ENCODE data around the gene TICRR. TPM values are rescaled to one million over a fixed set of nuclear protein-coding genes. Genes with fewer than 3 reads are reported as not detected.

TICRR gene
- total and polyA plus RNA-seq, 2 experiments from 2014 or later, result 0.91 to 2.3 TPM

GRCh38 chr15:89631902-89632264 lies 56.6 kb downstream of the TICRR start:
- Histone ChIP-seq H4K20me1 (ENCODE audit: insufficient read depth, poor library complexity, severe bottlenecking) (no peaks in the 10 kb centered on the region), H3K9me3 (ENCODE audit: low read depth) (no peaks in the 10 kb centered on the region), H3K4me2 (no peak overlapping the region), H3K4me1 (ENCODE audit: insufficient read depth) (no peaks in the 10 kb centered on the region), H2AFZ (no peak overlapping the region), H3K79me2 (no peaks in the 10 kb centered on the region), H3K36me3 (replicated peaks; ENCODE audit: insufficient read depth, low read depth) (no peaks in the 10 kb centered on the region), H3K9me2 (replicated peaks; ENCODE audit: insufficient read depth) (no peaks in the 10 kb centered on the region), H3K27me3 (no peaks in the 10 kb centered on the region), H3K4me3 (no peak overlapping the region), H3K27ac (no peak overlapping the region)
- no peak for DNase-seq (ENCODE audit: low spot score)
- TF ChIP-seq EZH2phosphoT487 (IDR thresholded peaks at IDR 0.05; ENCODE audit: low read depth, severe bottlenecking, unreplicated experiment) (no peak), EZH2 (IDR thresholded peaks at IDR 0.05; ENCODE audit: borderline replicate concordance) (no peak), CTCF (IDR thresholded peaks at IDR 0.05; ENCODE audit: poor library complexity) (no peak)
- 88% methylated on average over 10 of the region's 10 CpGs for WGBS (ENCODE audit: low lambda C conversion rate, missing lambda C conversion rate)

GRCh38 chr15:89632563-89633430 lies 57.5 kb downstream of the TICRR start:
- no peaks in the 10 kb centered on the region for H3K36me3 ChIP-seq (replicated peaks; ENCODE audit: insufficient read depth, low read depth)
- H2AFZ ChIP-seq, result no peak overlapping the region
- H3K4me1 ChIP-seq (ENCODE audit: insufficient read depth), result no peaks in the 10 kb centered on the region
- H3K4me2 ChIP-seq, result no peak overlapping the region
- no peaks in the 10 kb centered on the region for H4K20me1 ChIP-seq (ENCODE audit: insufficient read depth, poor library complexity, severe bottlenecking)
- no peaks in the 10 kb centered on the region for H3K9me2 ChIP-seq (replicated peaks; ENCODE audit: insufficient read depth)
- H3K4me3 ChIP-seq, result no peak overlapping the region
- no peaks in the 10 kb centered on the region for H3K27me3 ChIP-seq
- H3K79me2 ChIP-seq, result no peaks in the 10 kb centered on the region
- WGBS (ENCODE audit: low lambda C conversion rate, missing lambda C conversion rate), result 98% methylated on average over 15 of the region's 18 CpGs
- no peak overlapping the region for H3K27ac ChIP-seq
- TF ChIP-seq EZH2phosphoT487 (IDR thresholded peaks at IDR 0.05; ENCODE audit: low read depth, severe bottlenecking, unreplicated experiment) (no peak), CTCF (IDR thresholded peaks at IDR 0.05; ENCODE audit: poor library complexity) (no peak), EZH2 (IDR thresholded peaks at IDR 0.05; ENCODE audit: borderline replicate concordance) (no peak)
- no peaks in the 10 kb centered on the region for H3K9me3 ChIP-seq (ENCODE audit: low read depth)
- no peak for DNase-seq (ENCODE audit: low spot score)

GRCh38 chr15:89633585-89633984 lies 58.3 kb downstream of the TICRR start:
- H3K9me2 ChIP-seq (replicated peaks; ENCODE audit: insufficient read depth), result no peaks in the 10 kb centered on the region
- no peaks in the 10 kb centered on the region for H3K9me3 ChIP-seq (ENCODE audit: low read depth)
- no peaks in the 10 kb centered on the region for H3K36me3 ChIP-seq (replicated peaks; ENCODE audit: insufficient read depth, low read depth)
- no peaks in the 10 kb centered on the region for H3K79me2 ChIP-seq
- H3K4me3 ChIP-seq, result no peak overlapping the region
- DNase-seq (ENCODE audit: low spot score), result no peak
- WGBS (ENCODE audit: low lambda C conversion rate, missing lambda C conversion rate), result 93% methylated on average over 23 of the region's 23 CpGs
- no peaks in the 10 kb centered on the region for H3K27me3 ChIP-seq
- H2AFZ ChIP-seq, result no peak overlapping the region
- H3K27ac ChIP-seq, result no peak overlapping the region
- no peaks in the 10 kb centered on the region for H3K4me1 ChIP-seq (ENCODE audit: insufficient read depth)
- H4K20me1 ChIP-seq (ENCODE audit: insufficient read depth, poor library complexity, severe bottlenecking), result no peaks in the 10 kb centered on the region
- no peak overlapping the region for H3K4me2 ChIP-seq
- TF ChIP-seq CTCF (IDR thresholded peaks at IDR 0.05; ENCODE audit: poor library complexity) (no peak), EZH2 (IDR thresholded peaks at IDR 0.05; ENCODE audit: borderline replicate concordance) (no peak), EZH2phosphoT487 (IDR thresholded peaks at IDR 0.05; ENCODE audit: low read depth, severe bottlenecking, unreplicated experiment) (no peak)

Measured in hepatocyte (in vitro differentiated cells).